HUES64 (cell line): Measurements from ENCODE around the gene POLDIP2.

ENCODE experiments used
- H3K27ac ChIP-seq: 2 replicates; pipeline ENCODE4 v1.7.0; 2013; ENCODE audit warnings: low read depth, low read length, inconsistent platforms
- H3K27me3 ChIP-seq: 2 replicates; pipeline ENCODE4 v1.6.1; 2013; ENCODE audit warnings: mild to moderate bottlenecking, low read length; ENCODE audit not compliant: insufficient read depth
- H3K36me3 ChIP-seq: 2 replicates; pipeline ENCODE4 v1.6.1; 2013; ENCODE audit warnings: mild to moderate bottlenecking, low read length; ENCODE audit not compliant: insufficient read depth
- H3K4me1 ChIP-seq: 2 replicates; pipeline ENCODE4 v1.6.1; 2013; ENCODE audit warnings: mild to moderate bottlenecking, low read length, moderate library complexity; ENCODE audit not compliant: insufficient read depth
- H3K4me3 ChIP-seq: 2 replicates; pipeline ENCODE4 v1.5.1; 2013; ENCODE audit warnings: mild to moderate bottlenecking, low read length, moderate library complexity
- H3K9ac ChIP-seq: 2 replicates; pipeline ENCODE4 v1.6.1; 2013; ENCODE audit warnings: mild to moderate bottlenecking, low read depth, low read length
- H3K9me3 ChIP-seq: 2 replicates; pipeline ENCODE4 v1.6.1; 2013; ENCODE audit warnings: low read depth, low read length; ENCODE audit not compliant: insufficient read depth
- WGBS: fragments of 150-250, 120-280 bp; methylation state at CpG from one replicate; pipeline ENCODE4 v1.1.7; 2013; ENCODE audit warnings: missing lambda C conversion rate; 5-methylcytosine and 5-hydroxymethylcytosine counted together

POLDIP2 gene

GRCh38 chr17:28397687-28398279, 40.5 kb upstream of the POLDIP2 start:
- WGBS: 84% methylated on average over 7 of the region's 7 CpGs
- Histone ChIP-seq H3K36me3 (no peaks in the 10 kb centered on the region), H3K9ac (no peak overlapping the region), H3K4me3 (no peak overlapping the region), H3K4me1 (peaks cover 10% of the 10 kb centered on the region), H3K9me3 (no peaks in the 10 kb centered on the region), H3K27me3 (peaks cover 28% of the 10 kb centered on the region; the same call in 1 of the 2 replicates), H3K27ac (no peak overlapping the region)

GRCh38 chr17:28397275-28397674, 39.9 kb upstream of the POLDIP2 start:
- Histone ChIP-seq H3K36me3 (no peaks in the 10 kb centered on the region), H3K4me3 (no peak overlapping the region), H3K4me1 (peaks cover 5% of the 10 kb centered on the region), H3K27ac (no peak overlapping the region), H3K9me3 (no peaks in the 10 kb centered on the region), H3K9ac (no peak overlapping the region), H3K27me3 (peaks cover 25% of the 10 kb centered on the region; the same call in 1 of the 2 replicates)
- 90% methylated on average over 3 of the region's 3 CpGs for WGBS

GRCh38 chr17:28396635-28397239, 39.4 kb upstream of the POLDIP2 start:
- Histone ChIP-seq H3K9ac (no peak overlapping the region), H3K4me3 (no peak overlapping the region), H3K27me3 (peaks cover 22% of the 10 kb centered on the region; the same call in 1 of the 2 replicates), H3K27ac (no peak overlapping the region), H3K36me3 (no peaks in the 10 kb centered on the region), H3K4me1 (no peaks in the 10 kb centered on the region), H3K9me3 (no peaks in the 10 kb centered on the region)
- 76% methylated on average over 6 of the region's 6 CpGs for WGBS

- H3K4me1 ChIP-seq: no peaks in the 10 kb centered on the region
- WGBS: 89% methylated on average over 6 of the region's 6 CpGs
- peaks cover 15% of the 10 kb centered on the region; the same call in 1 of the 2 replicates for H3K27me3 ChIP-seq
- H3K9me3 ChIP-seq: no peaks in the 10 kb centered on the region
- no peak overlapping the region for H3K27ac ChIP-seq
- H3K36me3 ChIP-seq: no peaks in the 10 kb centered on the region
- H3K9ac ChIP-seq: no peak overlapping the region
- H3K4me3 ChIP-seq: no peak overlapping the region
Observed at GRCh38 chr17:28395968-28396367, 38.6 kb upstream of the POLDIP2 start.

GRCh38 chr17:28395426-28395825, 38.1 kb upstream of the POLDIP2 start:
- no peak overlapping the region for H3K9ac ChIP-seq
- no peak overlapping the region for H3K4me3 ChIP-seq
- 66% methylated on average over 2 of the region's 2 CpGs for WGBS
- no peaks in the 10 kb centered on the region for H3K4me1 ChIP-seq
- H3K27me3 ChIP-seq: peaks cover 9% of the 10 kb centered on the region; the same call in 1 of the 2 replicates
- H3K27ac ChIP-seq: no peak overlapping the region
- no peaks in the 10 kb centered on the region for H3K9me3 ChIP-seq
- no peaks in the 10 kb centered on the region for H3K36me3 ChIP-seq

GRCh38 chr17:28394337-28395116, 37.2 kb upstream of the POLDIP2 start:
- Histone ChIP-seq H3K4me3 (no peak overlapping the region), H3K9me3 (no peaks in the 10 kb centered on the region), H3K9ac (no peak overlapping the region), H3K4me1 (no peaks in the 10 kb centered on the region), H3K27me3 (peaks cover 4% of the 10 kb centered on the region; the same call in 1 of the 2 replicates), H3K27ac (no peak overlapping the region), H3K36me3 (no peaks in the 10 kb centered on the region)
- WGBS: 94% methylated on average over 6 of the region's 7 CpGs

GRCh38 chr17:28392491-28392890, 35.2 kb upstream of the POLDIP2 start:
- WGBS: 56% methylated on average over 10 of the region's 10 CpGs
- H3K27me3 ChIP-seq: no peaks in the 10 kb centered on the region
- H3K36me3 ChIP-seq: no peaks in the 10 kb centered on the region
- H3K4me1 ChIP-seq: no peaks in the 10 kb centered on the region
- H3K9me3 ChIP-seq: no peaks in the 10 kb centered on the region
- no peak overlapping the region for H3K27ac ChIP-seq
- H3K9ac ChIP-seq: no peak overlapping the region
- no peak overlapping the region for H3K4me3 ChIP-seq

GRCh38 chr17:28391401-28391800, 34.1 kb upstream of the POLDIP2 start:
- H3K4me3 ChIP-seq: no peak overlapping the region
- H3K27ac ChIP-seq: no peak overlapping the region
- no peak overlapping the region for H3K9ac ChIP-seq
- H3K36me3 ChIP-seq: no peaks in the 10 kb centered on the region
- H3K4me1 ChIP-seq: no peaks in the 10 kb centered on the region
- H3K9me3 ChIP-seq: no peaks in the 10 kb centered on the region
- 71% methylated on average over 2 of the region's 2 CpGs for WGBS
- H3K27me3 ChIP-seq: peaks cover 6% of the 10 kb centered on the region

GRCh38 chr17:28390984-28391383, 33.7 kb upstream of the POLDIP2 start:
- Histone ChIP-seq H3K4me1 (no peaks in the 10 kb centered on the region), H3K4me3 (no peak overlapping the region), H3K36me3 (no peaks in the 10 kb centered on the region), H3K27me3 (peaks cover 10% of the 10 kb centered on the region), H3K9ac (no peak overlapping the region), H3K9me3 (no peaks in the 10 kb centered on the region), H3K27ac (no peak overlapping the region)
- no CpG with 5 or more reads among the region's 1 CpG for WGBS

- no peak overlapping the region for H3K9ac ChIP-seq
- no peaks in the 10 kb centered on the region for H3K4me1 ChIP-seq
- no peak overlapping the region for H3K4me3 ChIP-seq
- H3K27ac ChIP-seq: no peak overlapping the region
- H3K36me3 ChIP-seq: no peaks in the 10 kb centered on the region
- 97% methylated on average over 2 of the region's 2 CpGs for WGBS
- H3K9me3 ChIP-seq: no peaks in the 10 kb centered on the region
- H3K27me3 ChIP-seq: peaks cover 15% of the 10 kb centered on the region
Observed at GRCh38 chr17:28390563-28390962, 33.2 kb upstream of the POLDIP2 start.

- no peaks in the 10 kb centered on the region for H3K4me1 ChIP-seq
- peaks cover 19% of the 10 kb centered on the region for H3K27me3 ChIP-seq
- no peak overlapping the region for H3K4me3 ChIP-seq
- H3K9me3 ChIP-seq: no peaks in the 10 kb centered on the region
- no peak overlapping the region for H3K27ac ChIP-seq
- no peak overlapping the region for H3K9ac ChIP-seq
- 85% methylated on average over 1 of the region's 1 CpG for WGBS
- H3K36me3 ChIP-seq: no peaks in the 10 kb centered on the region
Observed at GRCh38 chr17:28390141-28390540, 32.8 kb upstream of the POLDIP2 start.
